CD14-positive monocyte (primary cell): ENCODE data around the gene PRDM12. TPM values are rescaled to one million over a fixed set of nuclear protein-coding genes. Genes with fewer than 3 reads are reported as not detected.
A peak's percentile ranks its signal among the peaks of the same experiment; 100 is the strongest.

Experiments
- DNase-seq, 3 donors: peaks; one replicate each; pipeline ENCODE4 v3.0.0-alpha.2; 2011 to 2022
- H2AFZ ChIP-seq: 2 replicates; pipeline ENCODE4 v1.6.0; 2012; ENCODE audit warnings: mild to moderate bottlenecking, low read depth, low read length, inconsistent platforms; ENCODE audit not compliant: insufficient read depth, poor library complexity, severe bottlenecking
- H3K27ac ChIP-seq, 2 donors: 1 replicate in 1 of 2; 2 replicates in 1 of 2; pipeline ENCODE4 v1.5.1; 2012 to 2013; ENCODE audit warnings: low read length in 2 of 2, control low read depth in 1 of 2, inconsistent platforms in 1 of 2, low read depth in 1 of 2, mild to moderate bottlenecking in 1 of 2
- H3K27me3 ChIP-seq, 2 donors: one replicate each; pipeline versions ENCODE4 v1.6.0 to v1.6.1; 2011 to 2013; ENCODE audit warnings: low read length in 2 of 2; ENCODE audit not compliant: control insufficient read depth in 2 of 2, insufficient read depth in 2 of 2
- H3K36me3 ChIP-seq, 2 donors: replicated peaks in 1 of 2; 1 replicate in 1 of 2; 2 replicates in 1 of 2; pipeline versions ENCODE4 v1.5.1 to v1.6.1; 2012 to 2013; ENCODE audit warnings: low read length in 2 of 2, control low read depth in 1 of 2, inconsistent platforms in 1 of 2, mild to moderate bottlenecking in 1 of 2; ENCODE audit not compliant: insufficient read depth in 2 of 2, control insufficient read depth in 1 of 2
- H3K4me1 ChIP-seq, 2 donors: 1 replicate in 1 of 2; 2 replicates in 1 of 2; pipeline versions ENCODE4 v1.5.1 to v1.6.1; 2012 to 2013; ENCODE audit warnings: low read length in 2 of 2, control low read depth in 1 of 2, inconsistent platforms in 1 of 2, mild to moderate bottlenecking in 1 of 2, moderate library complexity in 1 of 2; ENCODE audit not compliant: insufficient read depth in 2 of 2, control insufficient read depth in 1 of 2
- H3K4me2 ChIP-seq: replicated peaks from 2 replicates; pipeline ENCODE3; 2012; ENCODE audit warnings: low read length, moderate library complexity, mild to moderate bottlenecking; ENCODE audit not compliant: poor library complexity, severe bottlenecking; ENCODE audit errors: extremely low read depth
- H3K4me3 ChIP-seq, 3 experiments: fragments of 200-600 bp in 1 of 3; sonication (generic) in 1 of 3; replicated peaks in 1 of 3; 1 replicate in 2 of 3; 2 replicates in 1 of 3; pipeline ENCODE4 v1.5.1; 2011 to 2013; ENCODE audit warnings: low read length in 3 of 3, mild to moderate bottlenecking in 3 of 3, control low read depth in 2 of 3, low read depth in 2 of 3, inconsistent platforms in 1 of 3, moderate library complexity in 1 of 3
- H3K79me2 ChIP-seq: 2 replicates; pipeline ENCODE4 v1.6.0; 2012; ENCODE audit warnings: mild to moderate bottlenecking, control low read depth, inconsistent platforms, low read length, moderate library complexity; ENCODE audit not compliant: insufficient read depth
- H3K9ac ChIP-seq: 2 replicates; pipeline ENCODE4 v1.6.0; 2017; ENCODE audit warnings: low read length, mild to moderate bottlenecking; ENCODE audit not compliant: insufficient read depth, poor library complexity, severe bottlenecking
- H3K9me3 ChIP-seq, 2 donors: replicated peaks in 1 of 2; 1 replicate in 1 of 2; 2 replicates in 1 of 2; pipeline versions ENCODE4 v1.5.1 to v1.6.1; 2012 to 2013; ENCODE audit warnings: low read length in 2 of 2, control low read depth in 1 of 2; ENCODE audit not compliant: control insufficient read depth in 1 of 2, insufficient read depth in 1 of 2
- H4K20me1 ChIP-seq: 2 replicates; pipeline ENCODE4 v1.6.0; 2012; ENCODE audit warnings: mild to moderate bottlenecking, low read length, control low read depth, moderate library complexity; ENCODE audit not compliant: insufficient read depth
- H3K27ac Mint-ChIP-seq, 7 donors: one replicate each; pipeline ENCODE4 v1.8.0; 2020; ENCODE audit warnings: mild to moderate bottlenecking in 7 of 7, mixed read lengths in 7 of 7, moderate library complexity in 6 of 7, inconsistent platforms in 2 of 7
- H3K27me3 Mint-ChIP-seq, 3 donors: one replicate each; pipeline ENCODE4 v1.8.0; 2021 to 2022; ENCODE audit warnings: low read depth in 3 of 3, mild to moderate bottlenecking in 3 of 3, mixed read lengths in 3 of 3, moderate library complexity in 3 of 3, inconsistent platforms in 1 of 3
- H3K36me3 Mint-ChIP-seq, 2 donors: one replicate each; pipeline ENCODE4 v1.8.0; 2020; ENCODE audit warnings: mixed read lengths in 2 of 2, inconsistent platforms in 1 of 2, mild to moderate bottlenecking in 1 of 2
- H3K4me1 Mint-ChIP-seq: one replicate; pipeline ENCODE4 v1.8.0; 2020; ENCODE audit warnings: mild to moderate bottlenecking, mixed read lengths
- H3K4me3 Mint-ChIP-seq, 2 donors: one replicate each; pipeline ENCODE4 v1.8.0; 2020; ENCODE audit warnings: mild to moderate bottlenecking in 2 of 2, mixed read lengths in 2 of 2, moderate library complexity in 1 of 2
- H3K9me3 Mint-ChIP-seq, 7 donors: one replicate each; pipeline ENCODE4 v1.8.0; 2020 to 2022; ENCODE audit warnings: mixed read lengths in 7 of 7, mild to moderate bottlenecking in 6 of 7, moderate library complexity in 6 of 7, inconsistent platforms in 2 of 7
- WGBS: methylation state at CpG from one replicate; pipeline ENCODE4 v1.1.5; 2013; ENCODE audit warnings: missing lambda C conversion rate; ENCODE audit not compliant: insufficient coverage; 5-methylcytosine and 5-hydroxymethylcytosine counted together
- intact Hi-C, 2 donors: fragments of 100-400 bp; cut with micrococcal nuclease; formaldehyde crosslinking; loops; one replicate each; pipeline versions ENCODE4 v1.15.0 to v1.15.1; 2023
- polyA plus RNA-seq, 3 donors: library from polyadenylated mRNA; depleted of rRNA in 1 of 3; unstranded in 2 of 3; stranded (reverse) in 1 of 3; fragments of 300-500 nt in 2 of 3; fragments of >200 nt in 1 of 3; fragmentation: Illumina TruSeq in 2 of 3; gene quantifications; 1 replicate in 2 of 3; 2 replicates in 1 of 3; pipeline ENCODE4 v1.2.3, GENCODE V29; 2012 to 2021
- TF ChIP-seq, protein P1 (sequence below): fragments of 200-600 bp; IDR thresholded peaks from one replicate; pipeline ENCODE4 v1.8.0; 2022; ENCODE audit warnings: antibody characterized with exemption, mild to moderate bottlenecking

The PRDM12 gene
- polyA plus RNA-seq, 3 donors, result 0.08 TPM; not detected in 2

DNA sequence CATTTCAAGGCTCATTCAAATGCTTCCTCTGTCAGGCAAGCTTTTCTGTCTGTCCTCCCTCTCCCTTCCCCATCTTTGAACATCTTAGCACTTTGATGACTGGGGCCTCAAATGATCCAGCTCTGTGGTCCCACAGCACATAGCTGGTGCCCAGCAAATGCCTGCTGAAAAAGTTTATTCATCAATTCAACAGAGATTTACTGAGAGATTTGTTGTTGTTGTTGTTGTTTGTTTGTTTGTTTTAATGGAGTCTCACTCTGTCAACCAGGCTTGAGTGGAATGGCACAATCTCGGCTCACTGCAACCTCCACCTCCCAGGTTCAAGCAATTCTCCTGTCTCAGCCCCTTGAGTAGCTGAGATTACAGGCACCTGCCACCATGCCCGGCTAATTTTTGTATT, 23.2 kb downstream of the PRDM12 start:
- H3K9ac ChIP-seq, result no peak overlapping the region
- no peak overlapping the region for H3K4me3 ChIP-seq
- Mint-ChIP-seq H3K27me3 (peaks cover 20 to 33% (median 21%) of the 10 kb centered on the region in 3 donors), H3K27ac (no peak overlapping the region), H3K9me3 (peaks cover 0 to 16% (median 10%) of the 10 kb centered on the region in 7 donors), H3K4me3 (no peak overlapping the region), H3K36me3 (no peaks in the 10 kb centered on the region), H3K4me1 (peaks cover 9% of the 10 kb centered on the region)
- no peak overlapping the region for H2AFZ ChIP-seq
- peaks cover 0 to 10% of the 10 kb centered on the region in 2 donors for H3K27me3 ChIP-seq
- H3K9me3 ChIP-seq, result peaks cover 8 to 10% of the 10 kb centered on the region in 2 donors
- no CpG with 5 or more reads among the region's 2 CpGs for WGBS
- no peaks in the 10 kb centered on the region for H3K36me3 ChIP-seq
- peaks cover under 1 to 3% of the 10 kb centered on the region in 2 donors for H3K4me1 ChIP-seq
- no peak overlapping the region for H3K27ac ChIP-seq
- no peaks in the 10 kb centered on the region for H4K20me1 ChIP-seq
- TF ChIP-seq, protein P1, sequence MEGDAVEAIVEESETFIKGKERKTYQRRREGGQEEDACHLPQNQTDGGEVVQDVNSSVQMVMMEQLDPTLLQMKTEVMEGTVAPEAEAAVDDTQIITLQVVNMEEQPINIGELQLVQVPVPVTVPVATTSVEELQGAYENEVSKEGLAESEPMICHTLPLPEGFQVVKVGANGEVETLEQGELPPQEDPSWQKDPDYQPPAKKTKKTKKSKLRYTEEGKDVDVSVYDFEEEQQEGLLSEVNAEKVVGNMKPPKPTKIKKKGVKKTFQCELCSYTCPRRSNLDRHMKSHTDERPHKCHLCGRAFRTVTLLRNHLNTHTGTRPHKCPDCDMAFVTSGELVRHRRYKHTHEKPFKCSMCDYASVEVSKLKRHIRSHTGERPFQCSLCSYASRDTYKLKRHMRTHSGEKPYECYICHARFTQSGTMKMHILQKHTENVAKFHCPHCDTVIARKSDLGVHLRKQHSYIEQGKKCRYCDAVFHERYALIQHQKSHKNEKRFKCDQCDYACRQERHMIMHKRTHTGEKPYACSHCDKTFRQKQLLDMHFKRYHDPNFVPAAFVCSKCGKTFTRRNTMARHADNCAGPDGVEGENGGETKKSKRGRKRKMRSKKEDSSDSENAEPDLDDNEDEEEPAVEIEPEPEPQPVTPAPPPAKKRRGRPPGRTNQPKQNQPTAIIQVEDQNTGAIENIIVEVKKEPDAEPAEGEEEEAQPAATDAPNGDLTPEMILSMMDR, result no peak
- no peaks in the 10 kb centered on the region for H3K79me2 ChIP-seq
- H3K4me2 ChIP-seq, result no peak overlapping the region
- intact Hi-C loops, result no loop called here
- no peak for DNase-seq

GRCh38 chr9:130688072-130688471, 23.7 kb downstream of the PRDM12 start:
- Histone ChIP-seq H3K36me3 (no peaks in the 10 kb centered on the region), H3K4me1 (peaks cover 5 to 7% of the 10 kb centered on the region in 2 donors), H3K79me2 (no peaks in the 10 kb centered on the region), H2AFZ (no peak overlapping the region), H3K9me3 (peaks cover 8 to 10% of the 10 kb centered on the region in 2 donors), H3K4me3 (no peak overlapping the region), H3K9ac (no peak overlapping the region), H3K27me3 (peaks cover 0 to 10% of the 10 kb centered on the region in 2 donors), H3K4me2 (no peak overlapping the region), H4K20me1 (no peaks in the 10 kb centered on the region), H3K27ac (no peak overlapping the region)
- 88% methylated on average over 4 of the region's 5 CpGs for WGBS
- TF ChIP-seq, protein P1, result no peak
- no peak for DNase-seq
- peaks cover 0 to 16% (median 11%) of the 10 kb centered on the region in 7 donors for H3K9me3 Mint-ChIP-seq
- no peak overlapping the region for H3K27ac Mint-ChIP-seq
- H3K4me3 Mint-ChIP-seq, result peak overlapping the region in 1 of 2 donors; percentile 31
- peaks cover 13% of the 10 kb centered on the region for H3K4me1 Mint-ChIP-seq
- H3K36me3 Mint-ChIP-seq, result no peaks in the 10 kb centered on the region
- H3K27me3 Mint-ChIP-seq, result peaks cover 17 to 33% (median 21%) of the 10 kb centered on the region in 3 donors
- intact Hi-C loops, result no loop called here
